CD4-positive, CD25-positive, alpha-beta regulatory T cell (primary cell): ENCODE results near the gene GSX2. TPM values are rescaled to one million over a fixed set of nuclear protein-coding genes. Genes with fewer than 3 reads are reported as not detected.
"Not testable (repeated sequence)": the region's sequence is repeated elsewhere in the genome, so short reads cannot be mapped to it uniquely, and the experiment has no call there.

Experiments
- ATAC-seq, 2 donors: fragments of 150-1000 bp; cut with Tn5 transposase; one replicate each; pipeline ENCODE4 v1.10.0; 2021; ENCODE audit warnings: low read depth in 2 of 2, moderate number of reproducible peaks in 2 of 2, moderate library complexity in 1 of 2
- DNase-seq, 3 donors: peaks; one replicate each; pipeline versions ENCODE4 v3.0.0 to v3.0.0-alpha.2; 2012 to 2022; ENCODE audit warnings: mixed read lengths in 1 of 3
- H3K27ac ChIP-seq: one replicate; pipeline ENCODE4 v1.7.0; 2013; ENCODE audit warnings: mild to moderate bottlenecking, low read length; ENCODE audit not compliant: insufficient read depth, poor library complexity, severe bottlenecking
- H3K27me3 ChIP-seq: one replicate; pipeline ENCODE4 v1.7.0; 2013; ENCODE audit warnings: low read length; ENCODE audit not compliant: control insufficient read depth, insufficient read depth
- H3K36me3 ChIP-seq: one replicate; pipeline ENCODE4 v1.7.0; 2013; ENCODE audit warnings: mild to moderate bottlenecking, low read length, moderate library complexity; ENCODE audit not compliant: control insufficient read depth, insufficient read depth
- H3K4me1 ChIP-seq: 2 replicates; pipeline ENCODE4 v1.7.0; 2013; ENCODE audit warnings: mild to moderate bottlenecking, low read length; ENCODE audit not compliant: insufficient read depth, control insufficient read depth, poor library complexity, severe bottlenecking
- H3K4me3 ChIP-seq: one replicate; pipeline ENCODE4 v1.7.0; 2013; ENCODE audit warnings: low read depth, mild to moderate bottlenecking, low read length, moderate library complexity
- H3K9me3 ChIP-seq, 2 experiments: 1 replicate in 1 of 2; 2 replicates in 1 of 2; pipeline ENCODE4 v1.7.0; 2013; ENCODE audit warnings: low read length in 2 of 2, mild to moderate bottlenecking in 1 of 2, moderate library complexity in 1 of 2; ENCODE audit not compliant: control insufficient read depth in 2 of 2
- H3K27ac Mint-ChIP-seq, 3 donors: one replicate each; pipeline ENCODE4 v1.8.0; 2020 to 2022; ENCODE audit warnings: mild to moderate bottlenecking in 3 of 3, mixed read lengths in 3 of 3, moderate library complexity in 2 of 3
- H3K27me3 Mint-ChIP-seq: one replicate; pipeline ENCODE4 v1.8.0; 2022; ENCODE audit warnings: mild to moderate bottlenecking, mixed read lengths
- H3K36me3 Mint-ChIP-seq: one replicate; pipeline ENCODE4 v1.8.0; 2020; ENCODE audit warnings: mixed read lengths
- H3K4me1 Mint-ChIP-seq, 4 donors: one replicate each; pipeline ENCODE4 v1.8.0; 2020 to 2022; ENCODE audit warnings: mixed read lengths in 4 of 4, mild to moderate bottlenecking in 1 of 4
- H3K4me3 Mint-ChIP-seq, 4 donors: one replicate each; pipeline ENCODE4 v1.8.0; 2020 to 2022; ENCODE audit warnings: mild to moderate bottlenecking in 4 of 4, mixed read lengths in 4 of 4, moderate library complexity in 3 of 4
- H3K9me3 Mint-ChIP-seq, 7 donors: one replicate each; pipeline ENCODE4 v1.8.0; 2020 to 2022; ENCODE audit warnings: mixed read lengths in 7 of 7, mild to moderate bottlenecking in 3 of 7, moderate library complexity in 2 of 7
- polyA plus RNA-seq, 4 donors: library from polyadenylated mRNA; unstranded; fragments of 300-500 nt; fragmentation: Illumina TruSeq; gene quantifications; one replicate each; pipeline ENCODE4 v1.2.3, GENCODE V29; 2021
- total RNA-seq: library from RNA; stranded (reverse); gene quantifications from one replicate; pipeline ENCODE4 v1.2.3, GENCODE V29; 2022

Gene GSX2
- total and polyA plus RNA-seq, 5 donors from 2014 or later, result not detected

GRCh38 chr4:54109241-54110018, 9.5 kb downstream of the GSX2 start:
- H3K4me3 Mint-ChIP-seq, result peak overlapping the region in 1 of 4 donors; percentile 20
- DNase-seq, result no peak
- H3K4me1 Mint-ChIP-seq, result peaks cover 6 to 34% (median 11%) of the 10 kb centered on the region in 4 donors
- ATAC-seq, result no peak
- Histone ChIP-seq H3K4me3 (no peak overlapping the region), H3K4me1 (peaks cover 18% of the 10 kb centered on the region), H3K27ac (no peak overlapping the region), H3K9me3 (no peaks in the 10 kb centered on the region), H3K27me3 (peaks cover 55% of the 10 kb centered on the region), H3K36me3 (no peaks in the 10 kb centered on the region)
- H3K27me3 Mint-ChIP-seq, result peaks cover 87% of the 10 kb centered on the region
- H3K36me3 Mint-ChIP-seq, result no peaks in the 10 kb centered on the region
- peaks cover 0 to 2% (median 0%) of the 10 kb centered on the region in 7 donors for H3K9me3 Mint-ChIP-seq
- no peak overlapping the region for H3K27ac Mint-ChIP-seq

- H3K4me3 ChIP-seq, result no peak overlapping the region
- Mint-ChIP-seq H3K4me3 (peak overlapping the region in 2 of 4 donors; percentile 11 to 31), H3K27me3 (peaks cover 87% of the 10 kb centered on the region), H3K4me1 (peaks cover 6 to 28% (median 11%) of the 10 kb centered on the region in 4 donors), H3K27ac (no peak overlapping the region), H3K36me3 (no peaks in the 10 kb centered on the region), H3K9me3 (peaks cover 0 to 2% (median 0%) of the 10 kb centered on the region in 7 donors)
- H3K27ac ChIP-seq, result no peak overlapping the region
- peaks cover 51% of the 10 kb centered on the region for H3K27me3 ChIP-seq
- H3K36me3 ChIP-seq, result no peaks in the 10 kb centered on the region
- DNase-seq (no peak), ATAC-seq (no peak)
- peaks cover 18% of the 10 kb centered on the region for H3K4me1 ChIP-seq
- H3K9me3 ChIP-seq, result no peaks in the 10 kb centered on the region
These were observed 10.1 kb downstream of the GSX2 start for GRCh38 chr4:54110019-54110416.

- Mint-ChIP-seq H3K27me3 (peaks cover 71% of the 10 kb centered on the region), H3K4me1 (peaks cover 5 to 21% (median 8%) of the 10 kb centered on the region in 4 donors)
- H3K9me3 ChIP-seq, H3K36me3 Mint-ChIP-seq, DNase-seq, H3K4me3 ChIP-seq, H3K36me3 ChIP-seq, H3K27ac ChIP-seq, H3K4me3 Mint-ChIP-seq, H3K9me3 Mint-ChIP-seq, H3K27ac Mint-ChIP-seq, ATAC-seq: not testable (repeated sequence)
- H3K27me3 ChIP-seq, result peaks cover 28% of the 10 kb centered on the region
- H3K4me1 ChIP-seq, result peaks cover 15% of the 10 kb centered on the region
These were observed 13.2 kb downstream of the GSX2 start for GRCh38 chr4:54113206-54113605.

- H3K27me3 ChIP-seq, H3K9me3 Mint-ChIP-seq, H3K27ac ChIP-seq, H3K4me1 Mint-ChIP-seq, H3K36me3 ChIP-seq, H3K36me3 Mint-ChIP-seq, H3K4me1 ChIP-seq, DNase-seq, H3K4me3 Mint-ChIP-seq, H3K4me3 ChIP-seq, ATAC-seq, H3K27ac Mint-ChIP-seq, H3K9me3 ChIP-seq: not testable (repeated sequence)
- peaks cover 52% of the 10 kb centered on the region for H3K27me3 Mint-ChIP-seq
These were observed 16.3 kb downstream of the GSX2 start for GRCh38 chr4:54116246-54116645.

GRCh38 chr4:54118850-54119589, 19.1 kb downstream of the GSX2 start:
- Mint-ChIP-seq H3K9me3 (peaks cover 0 to 2% (median 0%) of the 10 kb centered on the region in 7 donors), H3K27me3 (peaks cover 42% of the 10 kb centered on the region), H3K27ac (peak overlapping the region in 1 of 3 donors; percentile 92), H3K36me3 (no peaks in the 10 kb centered on the region), H3K4me3 (no peak overlapping the region), H3K4me1 (no peaks in the 10 kb centered on the region)
- Histone ChIP-seq H3K27ac (no peak overlapping the region), H3K4me3 (no peak overlapping the region), H3K36me3 (no peaks in the 10 kb centered on the region), H3K27me3 (no peaks in the 10 kb centered on the region), H3K9me3 (no peaks in the 10 kb centered on the region), H3K4me1 (no peaks in the 10 kb centered on the region)
- DNase-seq (no peak), ATAC-seq (no peak)

GRCh38 chr4:54120518-54120917, 20.6 kb downstream of the GSX2 start:
- Histone ChIP-seq H3K27me3 (no peaks in the 10 kb centered on the region), H3K4me1 (no peaks in the 10 kb centered on the region), H3K9me3 (no peaks in the 10 kb centered on the region), H3K36me3 (no peaks in the 10 kb centered on the region), H3K4me3 (no peak overlapping the region), H3K27ac (no peak overlapping the region)
- ATAC-seq, result no peak
- H3K4me1 Mint-ChIP-seq, result no peaks in the 10 kb centered on the region
- no peak for DNase-seq
- H3K4me3 Mint-ChIP-seq, result no peak overlapping the region
- peaks cover 37% of the 10 kb centered on the region for H3K27me3 Mint-ChIP-seq
- no peaks in the 10 kb centered on the region for H3K36me3 Mint-ChIP-seq
- no peak overlapping the region for H3K27ac Mint-ChIP-seq
- peaks cover 0 to 5% (median 0%) of the 10 kb centered on the region in 7 donors for H3K9me3 Mint-ChIP-seq

- Histone ChIP-seq H3K9me3 (peaks cover 4 to 5% of the 10 kb centered on the region in 2 experiments), H3K4me1 (no peaks in the 10 kb centered on the region), H3K4me3 (no peak overlapping the region), H3K27me3 (peaks cover 2% of the 10 kb centered on the region), H3K27ac (no peak overlapping the region), H3K36me3 (no peaks in the 10 kb centered on the region)
- ATAC-seq, result no peak
- H3K4me3 Mint-ChIP-seq, result no peak overlapping the region
- no peak for DNase-seq
- H3K27ac Mint-ChIP-seq, result no peak overlapping the region
- H3K9me3 Mint-ChIP-seq, result peaks cover 3 to 23% (median 8%) of the 10 kb centered on the region in 7 donors
- H3K4me1 Mint-ChIP-seq, result no peaks in the 10 kb centered on the region
- H3K27me3 Mint-ChIP-seq, result peaks cover 22% of the 10 kb centered on the region
- H3K36me3 Mint-ChIP-seq, result no peaks in the 10 kb centered on the region
These were observed 27.7 kb downstream of the GSX2 start for GRCh38 chr4:54127660-54128059.
